Activated CD4-positive, CD25-positive, alpha-beta regulatory T cell treated with anti-CD3 and anti-CD28 coated beads, Interleukin-2, amount 50 U/mL, for 24 hours (primary cell): ENCODE data around the gene FAM204A.

Source experiments
- ATAC-seq, 2 donors: fragments of 150-1000 bp; cut with Tn5 transposase; one replicate each; pipeline ENCODE4 v1.10.0; 2021; ENCODE audit warnings: mild to moderate bottlenecking in 1 of 2, moderate library complexity in 1 of 2

FAM204A gene

GRCh38 chr10:118330295-118331076, 11.6 kb downstream of the FAM204A start:
- peak; percentile 51 to 65 for ATAC-seq

GRCh38 chr10:118324140-118324539, 18.0 kb downstream of the FAM204A start:
- no peak for ATAC-seq

- no peak for ATAC-seq
Measured at GRCh38 chr10:118321724-118322575, 20.2 kb downstream of the FAM204A start.

- no peak for ATAC-seq
Measured at GRCh38 chr10:118315629-118316028, 26.5 kb downstream of the FAM204A start.

- no peak for ATAC-seq
Measured at GRCh38 chr10:118314882-118315281, 27.2 kb downstream of the FAM204A start.

GRCh38 chr10:118311505-118311904, 30.6 kb downstream of the FAM204A start:
- no peak for ATAC-seq

- no peak for ATAC-seq
Measured at GRCh38 chr10:118310822-118311221, 31.3 kb downstream of the FAM204A start.

- ATAC-seq: no peak
Measured at GRCh38 chr10:118309911-118310310, 32.2 kb downstream of the FAM204A start.

GRCh38 chr10:118308664-118309063, 33.5 kb downstream of the FAM204A start:
- ATAC-seq: no peak

- no peak for ATAC-seq
Measured at GRCh38 chr10:118307859-118308258, 34.3 kb downstream of the FAM204A start.

GRCh38 chr10:118307220-118307619, 34.9 kb downstream of the FAM204A start:
- ATAC-seq: no peak

GRCh38 chr10:118305730-118306129, 36.4 kb downstream of the FAM204A start:
- no peak for ATAC-seq

- ATAC-seq: no peak
Measured at GRCh38 chr10:118304521-118304920, 37.6 kb downstream of the FAM204A start.

- ATAC-seq: no peak
Measured at GRCh38 chr10:118301211-118301610, 40.9 kb downstream of the FAM204A start.

GRCh38 chr10:118300320-118300719, 41.8 kb downstream of the FAM204A start:
- no peak for ATAC-seq

GRCh38 chr10:118298787-118299186, 43.3 kb downstream of the FAM204A start:
- no peak for ATAC-seq

- ATAC-seq: no peak
Measured at GRCh38 chr10:118291122-118291521, 51.0 kb downstream of the FAM204A start.

GRCh38 chr10:118290471-118290995, 51.6 kb downstream of the FAM204A start:
- no peak for ATAC-seq

- ATAC-seq: no peak
Measured at GRCh38 chr10:118287076-118287806, 54.9 kb downstream of the FAM204A start.

- ATAC-seq: no peak
Measured at GRCh38 chr10:118286051-118286838, 55.9 kb downstream of the FAM204A start.

GRCh38 chr10:118282670-118283069, 59.5 kb downstream of the FAM204A start:
- no peak for ATAC-seq

GRCh38 chr10:118278649-118279048, 63.5 kb downstream of the FAM204A start:
- no peak for ATAC-seq
